Activated naive CD4-positive, alpha-beta T cell treated with anti-CD3 and anti-CD28 coated beads, Interleukin-2, amount 10 ng/mL, durations not matched to agents 7 days and 5 days (primary cell): ENCODE data around the gene CCDC83.

Experiments used
- CTCF ChIA-PET: fragments of 350-600 bp; sonication (Branson Sonifier 250); formaldehyde crosslinking; loops from one replicate; lab custom pipeline; 2021; ENCODE audit warnings: antibody characterized with exemption; lab: Charles Lee
- DNase-seq: peaks from one replicate; pipeline ENCODE4 v3.0.0-alpha.2; 2020
- H3K27ac Mint-ChIP-seq: one replicate; pipeline ENCODE4 v1.8.0; 2021; ENCODE audit warnings: mild to moderate bottlenecking, moderate library complexity, mixed read lengths
- H3K27me3 Mint-ChIP-seq: one replicate; pipeline ENCODE4 v1.8.0; 2021; ENCODE audit warnings: mild to moderate bottlenecking, mixed read lengths
- H3K36me3 Mint-ChIP-seq: one replicate; pipeline ENCODE4 v1.8.0; 2021; ENCODE audit warnings: mixed read lengths
- H3K4me1 Mint-ChIP-seq: one replicate; pipeline ENCODE4 v1.8.0; 2021; ENCODE audit warnings: mixed read lengths
- H3K4me3 Mint-ChIP-seq: one replicate; pipeline ENCODE4 v1.8.0; 2021; ENCODE audit warnings: mild to moderate bottlenecking, moderate library complexity, mixed read lengths
- H3K9me3 Mint-ChIP-seq: one replicate; pipeline ENCODE4 v1.8.0; 2021; ENCODE audit warnings: mixed read lengths

CCDC83 gene

DNA sequence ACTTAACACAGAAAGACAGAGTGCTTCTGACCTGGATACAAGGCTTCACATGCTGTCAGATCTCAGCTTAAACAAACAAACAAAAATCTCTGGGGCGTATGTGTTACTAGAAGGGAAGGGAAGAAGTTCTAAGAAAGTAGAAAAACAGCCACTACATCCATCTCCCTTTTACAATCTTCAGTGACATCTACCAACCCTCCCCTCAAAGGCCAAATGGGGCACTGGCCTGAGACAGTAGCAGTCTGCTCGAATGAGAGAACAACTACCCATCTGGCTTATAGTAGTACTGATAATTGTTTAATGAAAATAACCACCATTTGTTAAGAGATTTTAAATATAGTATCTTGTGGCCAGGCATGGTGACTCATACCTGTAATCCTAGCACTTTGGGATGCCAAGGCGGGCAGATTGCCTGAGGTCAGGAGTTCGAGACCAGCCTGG lies 29.4 kb downstream of the CCDC83 start:
- no peak overlapping the region for H3K27ac Mint-ChIP-seq
- CTCF ChIA-PET = no interaction called here
- no peaks in the 10 kb centered on the region for H3K36me3 Mint-ChIP-seq
- no peaks in the 10 kb centered on the region for H3K4me1 Mint-ChIP-seq
- peaks cover 4% of the 10 kb centered on the region for H3K27me3 Mint-ChIP-seq
- DNase-seq = no peak
- no peaks in the 10 kb centered on the region for H3K9me3 Mint-ChIP-seq
- no peak overlapping the region for H3K4me3 Mint-ChIP-seq

DNA sequence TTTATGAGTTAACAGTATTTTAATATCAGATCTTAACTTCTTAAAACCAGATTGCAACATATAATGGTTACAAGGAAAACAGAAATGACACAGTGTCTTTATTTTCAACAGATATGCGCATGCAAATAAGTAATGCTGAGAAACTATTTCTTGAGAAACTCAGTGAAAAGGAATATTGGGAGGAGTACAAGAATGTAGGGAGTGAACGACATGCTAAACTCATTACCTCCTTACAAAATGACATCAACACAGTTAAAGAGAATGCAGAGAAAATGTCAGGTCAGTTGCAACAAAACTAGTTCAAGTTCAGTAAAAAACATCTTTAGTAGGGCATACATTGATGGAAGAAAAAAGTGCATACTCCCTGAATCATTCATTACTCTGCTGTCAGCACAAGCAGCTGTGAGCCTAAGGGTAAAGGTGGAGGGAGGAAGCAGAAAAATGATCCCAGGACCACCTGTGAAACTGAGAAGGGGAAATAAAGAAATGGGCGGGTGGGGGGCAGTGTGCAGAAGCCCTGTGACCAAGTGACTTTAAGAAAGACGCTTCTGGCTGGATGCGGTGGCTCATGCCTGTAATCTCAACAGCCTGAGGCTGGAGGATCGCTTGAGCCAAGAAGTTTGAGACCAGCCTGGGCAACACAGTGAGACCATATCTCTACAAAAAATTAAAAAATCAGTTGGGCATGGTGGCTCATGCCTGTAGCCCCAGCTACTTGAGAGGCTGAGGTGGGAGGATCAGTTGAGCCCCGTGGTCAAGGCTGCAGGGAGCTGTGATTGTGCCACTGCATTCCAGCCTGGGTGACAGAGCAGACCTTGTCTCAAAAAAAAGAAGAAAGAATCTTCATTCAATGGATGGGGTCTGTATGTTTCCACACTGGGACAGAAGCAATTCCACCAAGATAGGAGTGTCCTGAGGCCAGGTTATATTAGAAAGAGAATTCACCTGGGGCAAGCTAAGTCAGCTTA lies 31.2 kb downstream of the CCDC83 start:
- DNase-seq = no peak
- Mint-ChIP-seq H3K27me3 (peaks cover 7% of the 10 kb centered on the region), H3K9me3 (no peaks in the 10 kb centered on the region), H3K27ac (no peak overlapping the region), H3K36me3 (no peaks in the 10 kb centered on the region), H3K4me1 (no peaks in the 10 kb centered on the region), H3K4me3 (no peak overlapping the region)
- CTCF ChIA-PET = no interaction called here

DNA sequence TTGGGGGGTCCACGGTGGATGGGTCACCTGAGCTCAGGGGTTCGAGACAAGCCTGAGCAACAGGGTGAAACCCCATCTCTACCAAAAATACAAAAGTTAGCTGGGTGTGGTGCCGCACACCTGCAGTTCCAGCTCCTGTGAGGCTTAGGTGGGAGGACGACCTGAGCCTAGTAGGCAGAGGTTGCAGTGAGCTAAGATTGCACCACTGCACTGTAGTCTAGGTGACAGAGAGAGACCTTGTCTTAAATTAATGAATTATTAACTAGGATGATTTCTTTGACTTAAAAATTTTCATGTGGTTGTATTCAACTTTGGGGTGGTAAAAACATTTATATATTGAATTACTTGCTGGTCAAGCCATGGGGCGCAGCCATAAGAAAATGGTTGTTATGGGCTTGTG lies 33.9 kb downstream of the CCDC83 start:
- Mint-ChIP-seq H3K27me3 (peaks cover 3% of the 10 kb centered on the region), H3K4me3 (no peak overlapping the region), H3K4me1 (no peaks in the 10 kb centered on the region), H3K9me3 (no peaks in the 10 kb centered on the region), H3K36me3 (no peaks in the 10 kb centered on the region), H3K27ac (no peak overlapping the region)
- CTCF ChIA-PET = no interaction called here
- no peak for DNase-seq

DNA sequence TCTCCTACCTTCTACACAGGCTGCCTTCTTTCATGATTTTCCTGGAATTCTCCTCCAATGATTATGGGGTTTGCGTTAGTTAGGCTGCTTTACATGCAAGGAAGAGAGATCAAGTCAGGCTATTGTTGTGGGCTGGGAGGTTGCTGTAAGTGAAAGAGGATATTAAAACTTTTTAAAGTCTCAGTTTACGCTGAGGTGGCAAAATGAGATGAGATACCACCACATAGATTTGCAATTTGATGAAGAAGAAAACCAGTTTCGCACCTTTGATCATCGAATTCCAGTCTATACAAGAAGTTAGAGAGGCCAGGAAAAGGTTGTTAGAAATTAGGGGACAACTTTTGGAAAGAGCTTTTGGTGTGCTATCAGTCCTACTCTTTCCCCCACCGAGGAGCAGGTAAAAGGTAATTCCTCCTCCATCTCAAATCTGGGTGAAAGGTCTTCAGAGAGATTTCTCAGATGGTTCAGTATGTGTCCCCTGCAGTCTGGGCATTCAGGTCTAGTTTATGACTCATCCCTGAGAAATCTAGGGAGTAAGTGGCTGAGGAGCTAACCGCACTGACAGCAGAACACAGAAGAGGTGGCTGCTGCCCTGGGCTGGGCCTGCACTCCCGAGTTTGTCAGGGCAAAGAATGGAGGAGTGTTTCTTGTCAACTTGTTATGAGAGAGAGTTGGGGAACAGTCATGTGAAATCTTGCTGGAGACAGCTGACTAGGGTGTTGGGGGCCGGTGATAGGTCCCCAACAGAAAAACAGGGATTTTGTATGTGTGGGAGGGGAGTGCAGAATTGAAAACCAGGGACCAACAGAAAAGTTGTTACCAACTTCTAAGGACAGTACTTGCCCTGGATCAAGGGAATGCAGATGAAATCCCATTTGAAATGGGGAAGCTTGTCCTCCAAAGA lies 34.7 kb downstream of the CCDC83 start:
- H3K36me3 Mint-ChIP-seq = no peaks in the 10 kb centered on the region
- H3K27me3 Mint-ChIP-seq = peaks cover 3% of the 10 kb centered on the region
- no peaks in the 10 kb centered on the region for H3K4me1 Mint-ChIP-seq
- CTCF ChIA-PET = interaction anchor here (0.5 kb wide), 1 partner anchor 12 kb away, joined by 3 read pairs; no protein-coding TSS in a partner anchor
- no peaks in the 10 kb centered on the region for H3K9me3 Mint-ChIP-seq
- H3K27ac Mint-ChIP-seq = no peak overlapping the region
- no peak for DNase-seq
- no peak overlapping the region for H3K4me3 Mint-ChIP-seq

DNA sequence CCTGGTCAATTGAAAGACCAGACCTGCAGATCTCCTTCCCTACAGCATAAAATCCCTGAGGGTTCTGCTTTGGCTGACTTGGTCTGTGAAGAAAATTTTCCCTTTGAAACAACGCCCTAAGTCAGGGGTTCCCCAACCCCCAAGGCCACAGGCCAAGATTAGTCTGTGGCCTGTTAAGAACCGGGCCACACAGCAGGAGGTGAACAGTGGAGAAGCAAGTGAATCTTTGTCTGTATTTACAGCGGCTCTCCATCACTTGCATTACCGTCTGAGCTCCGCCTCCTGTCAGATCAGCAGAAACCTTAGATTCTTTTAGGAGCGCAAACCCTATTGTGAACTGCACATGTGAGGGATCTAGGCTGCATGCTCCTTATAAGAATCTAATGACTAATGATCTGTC lies 38.2 kb downstream of the CCDC83 start:
- H3K4me3 Mint-ChIP-seq = no peak overlapping the region
- no peaks in the 10 kb centered on the region for H3K4me1 Mint-ChIP-seq
- no peaks in the 10 kb centered on the region for H3K9me3 Mint-ChIP-seq
- CTCF ChIA-PET = no interaction called here
- H3K27ac Mint-ChIP-seq = no peak overlapping the region
- DNase-seq = no peak
- H3K27me3 Mint-ChIP-seq = peaks cover 3% of the 10 kb centered on the region
- H3K36me3 Mint-ChIP-seq = no peaks in the 10 kb centered on the region

DNA sequence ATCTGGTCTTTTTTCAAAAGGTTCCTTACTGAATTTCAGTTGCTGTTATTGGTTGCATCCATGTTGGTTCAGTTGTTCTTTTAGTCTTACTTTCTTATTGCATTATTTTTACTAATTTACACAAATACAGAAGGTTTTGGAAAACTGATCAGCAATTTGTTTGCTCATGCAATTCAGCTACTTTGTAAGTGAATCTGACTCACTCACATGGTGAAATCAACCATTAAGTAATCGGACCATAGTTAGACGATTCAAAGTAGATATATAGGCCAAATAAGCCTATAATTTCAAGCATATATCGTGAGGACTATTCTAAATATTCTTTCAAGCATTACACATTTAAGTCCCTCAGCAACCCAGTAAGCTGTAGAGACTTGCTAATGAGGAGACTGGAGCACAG lies 41.7 kb downstream of the CCDC83 start:
- H3K36me3 Mint-ChIP-seq = no peaks in the 10 kb centered on the region
- H3K9me3 Mint-ChIP-seq = no peaks in the 10 kb centered on the region
- H3K27ac Mint-ChIP-seq = no peak overlapping the region
- H3K4me3 Mint-ChIP-seq = no peak overlapping the region
- DNase-seq = no peak
- CTCF ChIA-PET = no interaction called here
- no peaks in the 10 kb centered on the region for H3K4me1 Mint-ChIP-seq
- H3K27me3 Mint-ChIP-seq = no peaks in the 10 kb centered on the region

DNA sequence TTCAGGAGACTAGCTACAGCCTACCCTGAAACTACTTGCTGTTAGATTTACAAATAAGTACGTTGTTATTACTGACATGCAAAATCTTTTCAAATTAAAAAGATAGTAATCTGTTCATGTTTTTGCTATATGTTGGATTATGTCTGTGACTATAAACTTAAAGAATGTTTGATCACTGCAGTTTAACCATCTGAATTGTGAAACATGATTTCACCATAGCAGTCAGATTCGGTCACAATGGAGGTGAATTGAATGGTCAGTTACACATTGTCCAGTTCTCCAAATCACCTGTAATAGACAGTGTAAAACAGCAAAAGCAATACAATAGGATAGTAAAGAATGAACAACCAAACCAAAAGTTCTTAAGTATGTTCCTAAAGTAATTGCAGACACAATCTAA lies 43.3 kb downstream of the CCDC83 start:
- Mint-ChIP-seq H3K36me3 (no peaks in the 10 kb centered on the region), H3K9me3 (no peaks in the 10 kb centered on the region), H3K27ac (no peak overlapping the region), H3K4me1 (no peaks in the 10 kb centered on the region), H3K27me3 (no peaks in the 10 kb centered on the region), H3K4me3 (no peak overlapping the region)
- CTCF ChIA-PET = no interaction called here
- DNase-seq = no peak

DNA sequence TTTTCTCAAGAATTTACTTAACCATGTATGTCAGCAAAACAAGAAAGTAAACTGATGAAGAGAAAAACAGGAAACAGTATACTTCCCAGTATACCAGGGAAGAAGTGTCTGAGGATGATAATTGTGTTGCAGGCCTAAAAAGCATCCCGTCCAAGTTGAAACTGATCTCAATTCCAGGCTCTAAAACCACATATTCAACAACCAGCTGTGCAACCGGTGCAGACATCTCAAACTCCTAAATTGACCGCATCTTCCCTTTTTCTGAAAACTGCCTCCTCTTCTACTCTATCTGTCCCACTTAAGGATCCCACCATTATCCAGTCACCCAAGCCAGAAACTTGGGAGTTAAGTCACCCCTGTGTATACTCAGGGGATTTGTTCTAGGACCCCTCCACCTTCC lies 47.2 kb downstream of the CCDC83 start:
- Mint-ChIP-seq H3K27ac (no peak overlapping the region), H3K4me1 (no peaks in the 10 kb centered on the region), H3K4me3 (no peak overlapping the region), H3K27me3 (no peaks in the 10 kb centered on the region), H3K36me3 (no peaks in the 10 kb centered on the region), H3K9me3 (no peaks in the 10 kb centered on the region)
- CTCF ChIA-PET = no interaction called here
- DNase-seq = no peak

DNA sequence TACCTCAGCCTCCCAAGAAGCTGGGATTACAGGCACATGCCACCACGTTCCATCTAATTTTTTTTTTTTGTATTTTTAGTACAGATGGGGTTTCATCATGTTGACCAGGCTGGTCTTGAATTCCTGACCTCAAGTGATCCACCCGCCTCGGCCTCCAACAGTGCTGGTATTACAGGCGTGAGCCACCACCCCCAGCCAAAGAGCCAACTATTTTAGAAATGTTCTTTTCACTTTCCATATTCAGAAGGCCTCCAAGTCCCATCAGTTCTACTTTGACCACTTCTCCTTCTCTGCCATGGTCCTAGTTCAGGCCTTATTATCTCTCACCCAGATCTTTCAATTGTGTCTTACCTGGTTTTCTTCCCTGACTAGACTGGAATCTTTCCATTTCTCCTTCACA lies 48.2 kb downstream of the CCDC83 start:
- Mint-ChIP-seq H3K36me3 (no peaks in the 10 kb centered on the region), H3K4me3 (no peak overlapping the region), H3K27ac (no peak overlapping the region), H3K4me1 (no peaks in the 10 kb centered on the region), H3K27me3 (no peaks in the 10 kb centered on the region), H3K9me3 (no peaks in the 10 kb centered on the region)
- no peak for DNase-seq
- CTCF ChIA-PET = no interaction called here

DNA sequence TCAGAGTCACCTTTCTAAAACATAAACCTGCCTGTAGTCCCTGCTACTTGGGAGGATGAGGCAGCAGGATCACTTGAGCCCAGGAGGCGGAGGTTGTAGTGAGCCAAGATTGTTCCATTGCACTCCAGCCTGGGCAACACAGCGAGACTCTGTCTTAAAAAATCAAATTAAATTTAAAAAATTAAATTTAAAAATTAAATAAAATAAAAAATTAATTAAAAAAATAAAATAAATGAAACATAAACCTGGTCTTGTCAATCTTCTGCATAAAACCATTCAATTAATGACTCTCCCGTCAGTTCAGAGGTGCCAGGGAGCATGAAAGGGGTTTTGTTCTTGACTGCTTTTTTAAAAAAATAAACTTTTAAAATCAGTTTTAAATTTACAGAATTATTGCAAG lies 48.6 kb downstream of the CCDC83 start:
- no peaks in the 10 kb centered on the region for H3K36me3 Mint-ChIP-seq
- CTCF ChIA-PET = no interaction called here
- H3K27me3 Mint-ChIP-seq = no peaks in the 10 kb centered on the region
- no peaks in the 10 kb centered on the region for H3K9me3 Mint-ChIP-seq
- H3K4me1 Mint-ChIP-seq = no peaks in the 10 kb centered on the region
- H3K4me3 Mint-ChIP-seq = no peak overlapping the region
- no peak overlapping the region for H3K27ac Mint-ChIP-seq
- DNase-seq = no peak

DNA sequence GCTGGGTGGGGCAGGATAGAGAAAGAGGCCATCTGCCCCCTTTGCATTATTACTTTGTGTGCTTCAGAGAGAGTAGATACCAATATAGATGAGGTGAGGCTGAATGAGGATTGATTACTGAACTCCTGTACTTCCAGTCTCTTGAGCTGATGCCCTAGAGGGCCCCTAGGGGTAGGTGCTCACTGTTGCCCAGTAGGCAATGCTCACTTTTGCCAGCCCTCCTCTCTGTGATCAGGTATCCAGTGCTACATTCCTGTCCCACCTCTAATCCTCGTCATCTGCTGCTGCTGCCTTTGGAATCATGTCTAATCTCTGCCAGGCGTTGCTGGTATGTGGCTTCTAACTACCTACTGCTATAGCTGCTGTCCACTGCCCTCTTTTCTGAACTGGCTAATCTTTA lies 57.2 kb downstream of the CCDC83 start:
- H3K36me3 Mint-ChIP-seq = no peaks in the 10 kb centered on the region
- CTCF ChIA-PET = no interaction called here
- DNase-seq = no peak

DNA sequence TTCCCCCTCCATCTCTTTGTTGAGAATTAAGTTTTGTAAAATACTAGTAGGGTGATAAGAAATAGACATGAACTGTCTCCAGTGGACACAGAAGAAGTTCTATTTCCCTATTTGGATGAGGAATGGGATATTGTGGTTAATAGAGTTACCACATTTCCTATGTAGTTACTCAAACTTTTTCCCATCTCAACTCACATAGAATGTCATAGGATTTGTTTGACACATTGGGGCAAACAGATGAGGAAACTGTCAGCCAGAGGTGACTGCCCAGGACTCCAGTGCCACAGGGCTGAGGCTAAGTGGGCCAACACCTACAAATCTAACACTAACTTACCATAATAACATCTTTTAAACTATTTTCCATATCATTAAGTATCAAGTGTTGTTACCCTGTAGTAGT lies 58.3 kb downstream of the CCDC83 start:
- Mint-ChIP-seq H3K9me3 (no peaks in the 10 kb centered on the region), H3K4me1 (no peaks in the 10 kb centered on the region), H3K36me3 (no peaks in the 10 kb centered on the region), H3K4me3 (no peak overlapping the region), H3K27me3 (peaks cover 14% of the 10 kb centered on the region), H3K27ac (no peak overlapping the region)
- DNase-seq = no peak
- CTCF ChIA-PET = no interaction called here

More for the DNA sequence above, 57.2 kb downstream of the CCDC83 start:
- no peaks in the 10 kb centered on the region for H3K9me3 Mint-ChIP-seq
- H3K27ac Mint-ChIP-seq = no peak overlapping the region
- H3K4me1 Mint-ChIP-seq = no peaks in the 10 kb centered on the region
- peaks cover 14% of the 10 kb centered on the region for H3K27me3 Mint-ChIP-seq
- H3K4me3 Mint-ChIP-seq = no peak overlapping the region

DNA sequence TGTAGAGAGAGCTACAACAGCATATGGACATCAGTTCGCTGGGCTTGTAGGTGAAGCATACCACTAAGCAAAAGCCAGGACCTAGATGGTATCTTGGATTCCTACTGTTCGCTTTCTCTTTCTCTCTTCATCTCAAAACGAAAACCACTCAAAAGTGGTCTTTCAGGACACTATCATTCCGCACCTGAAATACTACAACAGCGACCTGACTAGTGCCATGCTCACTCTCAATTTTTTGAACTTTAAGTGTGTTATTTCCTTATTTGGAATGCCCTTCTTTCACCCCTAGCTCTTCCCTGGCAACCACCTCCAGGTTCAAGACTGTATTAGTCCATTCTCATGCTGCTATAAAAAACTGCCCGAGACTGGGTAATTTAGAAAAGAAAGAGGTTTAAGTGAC lies 59.2 kb downstream of the CCDC83 start:
- DNase-seq = no peak
- Mint-ChIP-seq H3K9me3 (no peaks in the 10 kb centered on the region), H3K36me3 (no peaks in the 10 kb centered on the region), H3K27me3 (peaks cover 14% of the 10 kb centered on the region), H3K27ac (peak overlapping the region; percentile 35), H3K4me1 (no peaks in the 10 kb centered on the region), H3K4me3 (no peak overlapping the region)
- CTCF ChIA-PET = no interaction called here

DNA sequence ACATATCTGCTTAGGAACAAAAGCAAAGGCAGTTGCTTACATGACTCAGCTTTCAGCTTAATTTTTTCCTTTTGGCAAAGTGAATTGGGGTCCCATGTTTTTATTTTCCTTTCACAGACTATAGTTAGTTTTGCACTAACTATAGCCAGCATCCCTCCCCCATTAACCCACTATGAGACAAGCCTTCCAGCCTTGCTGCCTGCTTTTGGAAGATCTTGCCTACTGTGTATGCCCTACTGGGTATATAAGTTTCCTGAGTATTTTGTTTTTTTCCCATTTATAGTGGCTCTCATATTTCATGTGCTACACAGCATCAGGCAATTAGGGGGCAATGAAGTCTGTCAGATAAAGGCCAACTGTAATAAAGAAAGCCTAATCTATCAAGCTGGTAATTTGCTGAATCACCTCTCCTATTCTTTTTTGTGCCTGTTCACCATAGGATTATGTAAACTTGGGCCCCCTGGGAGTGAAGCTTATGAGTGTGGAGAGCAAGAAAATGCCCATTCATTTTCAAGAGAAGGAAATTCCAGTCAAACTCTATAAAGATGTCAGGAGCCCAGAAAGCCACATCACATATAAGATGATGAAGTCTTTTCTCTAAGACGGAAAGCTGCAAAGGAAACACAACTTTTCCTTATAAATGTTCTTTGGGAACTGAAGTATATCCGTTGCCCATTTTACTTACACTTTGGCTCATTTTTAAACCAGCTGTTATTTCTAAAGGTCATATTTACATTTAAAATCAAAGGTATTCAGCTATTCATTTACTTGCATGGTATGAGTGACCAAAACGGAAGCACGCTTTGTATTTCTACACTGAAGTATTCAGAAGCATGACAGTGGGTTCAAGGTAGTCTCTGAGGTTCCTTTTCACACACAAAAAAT lies 64.0 kb downstream of the CCDC83 start:
- H3K9me3 Mint-ChIP-seq = no peaks in the 10 kb centered on the region
- no peak for DNase-seq
- peaks cover 14% of the 10 kb centered on the region for H3K27me3 Mint-ChIP-seq
- no peaks in the 10 kb centered on the region for H3K4me1 Mint-ChIP-seq
- no peaks in the 10 kb centered on the region for H3K36me3 Mint-ChIP-seq
- no peak overlapping the region for H3K4me3 Mint-ChIP-seq
- no peak overlapping the region for H3K27ac Mint-ChIP-seq
- CTCF ChIA-PET = no interaction called here
